NCI-H146 (cell line): ENCODE measurements around the gene B3GNT7.
"Not testable (repeated sequence)": the region's sequence is repeated elsewhere in the genome, so short reads cannot be mapped to it uniquely, and the experiment has no call there.

Experiments
- DNase-seq: peaks from one replicate; lab custom pipeline; 2025; lab: John Stamatoyannopoulos, UW

B3GNT7 gene

DNA sequence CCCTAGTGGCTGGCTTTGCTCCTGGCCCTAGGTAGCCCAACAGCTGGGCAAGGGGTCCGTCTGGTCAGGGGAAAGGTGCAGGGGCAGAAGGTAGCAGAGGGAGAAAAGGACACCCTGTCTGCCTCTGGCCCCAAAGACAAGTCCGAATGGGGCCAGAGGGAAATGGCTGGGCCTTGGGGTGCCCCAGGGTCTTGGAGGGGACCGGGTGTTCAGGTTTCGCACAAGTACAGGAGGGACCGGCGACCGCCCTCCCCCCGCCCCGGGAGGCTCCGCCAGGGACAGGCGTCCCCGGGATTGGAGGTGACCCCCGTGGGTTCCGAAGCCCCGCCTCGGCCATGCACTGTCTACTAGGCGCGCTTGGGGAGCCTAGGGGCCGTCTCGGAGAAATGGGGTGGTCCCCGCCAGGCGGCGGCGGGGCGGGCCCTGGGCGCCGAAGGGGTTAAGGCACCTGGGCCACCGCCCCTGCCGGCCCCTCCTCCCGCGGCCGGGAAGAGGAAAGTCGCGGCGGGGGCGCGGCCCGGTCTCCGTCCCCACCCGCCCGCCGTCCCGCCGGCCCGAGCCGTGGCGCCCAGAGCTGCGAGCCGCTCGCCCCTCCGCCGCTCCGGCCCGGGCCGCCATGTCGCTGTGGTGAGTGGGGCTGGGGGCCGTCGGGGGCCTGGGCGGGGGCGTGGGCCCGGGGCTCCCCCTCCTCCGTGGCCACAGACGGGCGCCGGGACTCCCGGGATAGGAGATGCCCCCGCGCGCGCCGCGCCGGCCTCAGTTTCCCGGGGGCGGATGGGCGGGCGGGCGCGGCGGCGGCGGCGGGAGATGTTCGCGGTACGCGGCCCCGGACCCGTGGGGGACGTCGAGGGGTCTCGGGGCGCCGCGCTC lies at the start of gene B3GNT7:
Gene B3GNT7 (plus strand): TSS at position 523 of the 870 bp plus-strand sequence. CDS start 94 bp downstream, at position 617.
- DNase-seq = no peak

GRCh38 chr2:231347081-231347480 lies 48.4 kb upstream of the B3GNT7 start:
- peak; percentile 53 for DNase-seq

- DNase-seq = no peak
Observed at GRCh38 chr2:231347638-231348037, 47.9 kb upstream of the B3GNT7 start.

GRCh38 chr2:231348173-231348572 lies 47.3 kb upstream of the B3GNT7 start:
- DNase-seq = no peak

DNA sequence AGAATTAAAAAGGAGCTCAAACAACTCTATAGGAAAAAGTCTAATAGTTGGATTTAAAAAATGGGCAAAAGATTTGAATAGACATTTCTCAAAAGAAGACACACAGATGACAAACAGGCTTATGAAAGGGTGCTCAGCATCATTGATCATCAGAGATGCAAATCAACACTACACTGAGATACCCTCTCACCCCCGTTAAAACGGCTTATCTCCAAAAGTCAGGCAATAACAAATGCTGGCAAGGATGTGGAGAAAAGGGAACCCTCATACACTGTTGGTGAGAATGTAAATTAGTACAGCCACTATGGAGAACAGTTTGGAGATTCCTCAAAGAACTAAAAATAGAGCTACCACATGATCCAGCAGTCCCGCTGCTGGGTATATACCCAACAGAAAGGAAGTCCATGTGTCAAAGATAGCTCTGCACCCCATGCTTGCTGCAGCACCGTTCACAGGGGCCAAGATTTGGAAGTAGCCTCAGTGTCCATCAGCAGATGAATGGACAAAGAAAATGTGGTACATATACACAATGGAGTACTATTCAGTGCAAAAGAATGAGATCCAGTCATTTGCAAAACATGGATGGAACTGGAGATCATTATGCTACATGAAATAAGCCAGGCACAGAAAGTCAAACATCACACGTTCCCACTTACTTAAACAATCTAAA lies 46.7 kb upstream of the B3GNT7 start:
- DNase-seq = no peak

DNA sequence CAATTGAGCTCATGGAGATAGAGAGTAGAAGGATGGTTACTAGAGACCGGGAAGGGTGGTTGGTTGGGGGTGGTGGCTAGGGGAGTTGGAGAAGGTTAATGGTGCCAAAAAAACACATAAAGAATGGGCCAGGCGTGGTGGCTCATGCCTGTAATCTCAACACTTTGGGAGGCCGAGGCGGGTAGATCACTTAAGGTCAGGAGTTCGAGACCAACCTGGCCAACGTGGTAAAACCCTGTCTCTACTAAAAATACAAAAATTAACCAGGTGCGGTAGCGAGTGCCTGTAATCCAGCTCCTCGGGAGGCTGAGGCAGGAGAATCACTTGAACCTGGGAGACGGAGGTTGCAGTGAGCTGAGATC lies 46.2 kb upstream of the B3GNT7 start:
- DNase-seq = not testable (repeated sequence)

- no peak for DNase-seq
Observed at GRCh38 chr2:231351648-231352047, 43.9 kb upstream of the B3GNT7 start.

- DNase-seq = no peak
Observed at GRCh38 chr2:231353469-231353868, 42.0 kb upstream of the B3GNT7 start.

- no peak for DNase-seq
Observed at GRCh38 chr2:231355508-231356465, 39.7 kb upstream of the B3GNT7 start.

GRCh38 chr2:231356466-231356844 lies 39.1 kb upstream of the B3GNT7 start:
- no peak for DNase-seq

GRCh38 chr2:231357048-231357447 lies 38.5 kb upstream of the B3GNT7 start:
- DNase-seq = no peak

DNA sequence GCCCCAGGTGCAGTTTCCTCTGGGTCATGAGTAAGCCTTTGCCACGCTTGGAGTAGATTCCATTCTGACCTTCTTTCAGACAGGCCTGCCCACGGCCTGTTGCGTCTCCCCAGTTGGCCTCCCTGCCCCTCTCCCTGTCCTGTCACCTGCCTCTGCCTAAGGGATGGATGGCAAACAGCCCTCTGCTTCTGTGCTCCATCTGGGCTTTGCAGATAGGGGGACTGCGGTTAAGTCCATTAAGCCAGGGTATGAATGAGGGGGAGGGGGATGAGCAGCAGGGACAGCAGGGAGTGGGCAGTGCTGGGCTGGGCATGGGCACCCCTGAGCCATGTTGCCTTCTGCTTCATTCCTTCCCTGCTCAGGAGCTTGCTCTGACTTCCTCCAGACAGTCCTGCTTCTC lies 37.6 kb upstream of the B3GNT7 start:
- no peak for DNase-seq

GRCh38 chr2:231359441-231359840 lies 36.1 kb upstream of the B3GNT7 start:
- DNase-seq = no peak

GRCh38 chr2:231359948-231360347 lies 35.6 kb upstream of the B3GNT7 start:
- DNase-seq = no peak

- DNase-seq = no peak
Observed at GRCh38 chr2:231360401-231360800, 35.1 kb upstream of the B3GNT7 start.

GRCh38 chr2:231360881-231361371 lies 34.6 kb upstream of the B3GNT7 start:
- DNase-seq = no peak

DNA sequence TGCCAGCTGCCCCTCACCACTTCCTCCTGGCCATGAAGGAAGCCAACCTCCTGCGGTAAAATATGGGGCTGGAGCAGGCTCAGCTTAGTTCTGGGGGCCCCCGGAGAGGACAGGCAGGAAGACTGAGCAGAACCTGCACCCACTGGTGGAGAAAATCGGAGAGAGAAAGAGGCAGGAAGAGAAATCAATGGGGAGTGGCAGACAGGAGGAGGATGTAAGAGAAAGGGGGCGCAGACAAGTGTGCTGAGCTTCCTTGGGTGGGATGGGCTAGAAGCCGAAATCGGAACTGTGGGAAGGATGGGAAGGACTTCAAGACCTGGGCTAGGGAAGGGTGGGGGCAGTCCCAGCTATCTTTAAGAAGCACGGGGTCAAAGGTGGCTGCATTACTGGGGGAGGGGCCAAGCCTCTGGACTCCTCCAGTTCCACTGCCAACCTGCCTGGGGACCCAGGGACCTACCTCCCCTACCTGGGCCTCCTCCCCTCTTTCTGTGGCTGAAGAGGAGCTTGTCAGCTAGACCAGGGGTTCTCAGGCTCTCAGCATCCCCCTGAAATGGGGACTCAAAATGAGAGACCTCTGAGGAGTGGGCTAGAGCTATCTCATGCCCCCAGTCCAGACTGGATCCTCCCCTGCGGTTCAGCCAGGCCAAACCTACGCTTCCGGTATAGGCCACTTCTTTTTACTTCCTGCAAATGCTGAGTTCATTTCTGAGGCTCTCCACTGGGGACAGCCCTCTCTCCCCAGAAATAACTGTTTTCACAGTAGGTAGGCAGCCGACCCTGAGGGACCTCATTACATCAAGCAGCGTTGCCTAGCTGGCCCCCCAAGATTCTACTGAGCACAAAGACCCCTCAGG lies 33.6 kb upstream of the B3GNT7 start:
- DNase-seq = no peak

DNA sequence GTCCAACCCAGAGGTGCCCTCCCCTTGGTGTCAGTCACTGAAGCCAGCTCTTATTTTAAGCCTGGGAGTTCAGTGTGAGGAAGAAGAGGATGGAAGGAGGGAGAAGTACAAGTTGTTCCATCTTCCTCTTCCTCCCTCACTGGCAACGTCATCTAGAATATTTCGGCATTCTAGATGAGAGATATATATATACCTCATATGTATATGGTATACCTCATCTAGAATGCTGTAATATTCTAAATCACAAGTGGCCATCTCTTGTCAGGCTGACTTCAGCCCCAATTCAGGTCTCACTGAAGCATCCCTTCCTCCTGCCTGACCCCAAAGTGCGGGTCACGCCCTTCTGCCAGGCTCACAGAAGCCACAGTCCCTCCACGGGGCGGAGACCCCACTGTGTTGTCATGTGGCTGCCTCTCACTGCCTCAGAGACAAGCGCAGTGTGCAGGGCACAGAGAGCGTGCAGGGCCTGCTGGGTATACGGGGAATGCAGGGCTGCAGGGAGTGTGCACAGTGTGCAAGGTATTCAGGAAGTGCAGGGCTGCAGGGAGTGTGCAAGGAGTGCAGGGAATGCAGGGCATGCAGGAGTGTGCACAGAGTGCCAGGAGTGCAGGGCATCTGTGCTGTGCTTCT lies 32.8 kb upstream of the B3GNT7 start:
- DNase-seq = no peak

GRCh38 chr2:231364061-231364460 lies 31.4 kb upstream of the B3GNT7 start:
- DNase-seq = no peak

GRCh38 chr2:231364961-231365810 lies 30.3 kb upstream of the B3GNT7 start:
- peak; percentile 82 for DNase-seq
